Trophoblast cell (in vitro differentiated cells and primary cell): ENCODE results near the gene CHRM5.

Experiments used
- DNase-seq, 2 donors: peaks; one replicate each; pipeline ENCODE4 v3.0.0-alpha.2; 2016
- H2AFZ ChIP-seq: 2 replicates; pipeline ENCODE4 v1.6.1; 2013; ENCODE audit warnings: low read length, moderate library complexity, mild to moderate bottlenecking; ENCODE audit not compliant: insufficient read depth, poor library complexity
- H2AK5ac ChIP-seq: 2 replicates; pipeline ENCODE4 v1.6.1; 2013; ENCODE audit warnings: mild to moderate bottlenecking, low read length
- H2BK120ac ChIP-seq: 2 replicates; pipeline ENCODE4 v1.6.1; 2013; ENCODE audit warnings: low read length, mild to moderate bottlenecking, moderate library complexity; ENCODE audit not compliant: insufficient read depth, poor library complexity
- H2BK12ac ChIP-seq: 2 replicates; pipeline ENCODE4 v1.6.1; 2013; ENCODE audit warnings: mild to moderate bottlenecking, low read length, moderate library complexity
- H2BK5ac ChIP-seq: 2 replicates; pipeline ENCODE4 v1.6.1; 2013; ENCODE audit warnings: low read length, low read depth, moderate library complexity, mild to moderate bottlenecking; ENCODE audit not compliant: poor library complexity
- H3K14ac ChIP-seq: 2 replicates; pipeline ENCODE4 v1.6.1; 2013; ENCODE audit warnings: mild to moderate bottlenecking, low read length
- H3K18ac ChIP-seq: 2 replicates; pipeline ENCODE4 v1.6.1; 2013; ENCODE audit warnings: mild to moderate bottlenecking, low read length
- H3K23ac ChIP-seq: 2 replicates; pipeline ENCODE4 v1.6.1; 2013; ENCODE audit warnings: low read length
- H3K27ac ChIP-seq: 2 replicates; pipeline ENCODE4 v1.5.1; 2013; ENCODE audit warnings: low read depth, mild to moderate bottlenecking, inconsistent platforms, low read length, moderate library complexity
- H3K27me3 ChIP-seq: 2 replicates; pipeline ENCODE4 v1.6.1; 2013; ENCODE audit warnings: inconsistent platforms, mild to moderate bottlenecking, low read length, moderate library complexity; ENCODE audit not compliant: insufficient read depth
- H3K36me3 ChIP-seq, 2 experiments: 1 replicate in 1 of 2; 2 replicates in 1 of 2; pipeline ENCODE4 v1.6.1; 2013; ENCODE audit warnings: low read length in 2 of 2, mild to moderate bottlenecking in 2 of 2, moderate library complexity in 1 of 2; ENCODE audit not compliant: insufficient read depth in 2 of 2, control insufficient read depth in 1 of 2
- H3K4ac ChIP-seq: 2 replicates; pipeline ENCODE4 v1.6.1; 2013; ENCODE audit warnings: low read depth, mild to moderate bottlenecking, low read length, moderate library complexity
- H3K4me1 ChIP-seq, 2 experiments: 1 replicate in 1 of 2; 2 replicates in 1 of 2; pipeline ENCODE4 v1.6.1; 2013; ENCODE audit warnings: low read length in 2 of 2, mild to moderate bottlenecking in 2 of 2, moderate library complexity in 1 of 2; ENCODE audit not compliant: insufficient read depth in 2 of 2, control insufficient read depth in 1 of 2
- H3K4me2 ChIP-seq: 2 replicates; pipeline ENCODE4 v1.6.1; 2013; ENCODE audit warnings: inconsistent platforms, mild to moderate bottlenecking, low read length, moderate library complexity
- H3K4me3 ChIP-seq: 2 replicates; pipeline ENCODE4 v1.5.1; 2013; ENCODE audit warnings: mild to moderate bottlenecking, low read depth, low read length, inconsistent platforms
- H3K79me1 ChIP-seq: one replicate; pipeline ENCODE4 v1.6.1; 2013; ENCODE audit warnings: low read length
- H3K79me2 ChIP-seq: 2 replicates; pipeline ENCODE4 v1.6.1; 2013; ENCODE audit warnings: low read length, mild to moderate bottlenecking; ENCODE audit not compliant: control insufficient read depth, insufficient read depth, poor library complexity
- H3K9ac ChIP-seq: 2 replicates; pipeline ENCODE4 v1.6.1; 2013; ENCODE audit warnings: mild to moderate bottlenecking, low read length
- H3K9me3 ChIP-seq: 2 replicates; pipeline ENCODE4 v1.6.1; 2013; ENCODE audit warnings: low read depth, mild to moderate bottlenecking, control low read depth, inconsistent platforms, low read length; ENCODE audit not compliant: insufficient read depth
- H4K12ac ChIP-seq: 2 replicates; pipeline ENCODE4 v1.6.1; 2013; ENCODE audit warnings: low read depth, mild to moderate bottlenecking, low read length, moderate library complexity
- H4K8ac ChIP-seq: 2 replicates; pipeline ENCODE4 v1.6.1; 2013; ENCODE audit warnings: low read depth, mild to moderate bottlenecking, low read length, moderate library complexity
- H4K91ac ChIP-seq: one replicate; pipeline ENCODE4 v1.6.1; 2013; ENCODE audit warnings: low read depth, mild to moderate bottlenecking, low read length, moderate library complexity
- WGBS: extraction: QIAGEN DNeasy Blood & Tissue Kit; methylation state at CpG from one replicate; pipeline ENCODE4 v1.1.7; 2013; ENCODE audit warnings: missing lambda C conversion rate; ENCODE audit not compliant: insufficient read length, insufficient coverage; ENCODE audit errors: extremely low coverage; 5-methylcytosine and 5-hydroxymethylcytosine counted together

The CHRM5 gene

DNA sequence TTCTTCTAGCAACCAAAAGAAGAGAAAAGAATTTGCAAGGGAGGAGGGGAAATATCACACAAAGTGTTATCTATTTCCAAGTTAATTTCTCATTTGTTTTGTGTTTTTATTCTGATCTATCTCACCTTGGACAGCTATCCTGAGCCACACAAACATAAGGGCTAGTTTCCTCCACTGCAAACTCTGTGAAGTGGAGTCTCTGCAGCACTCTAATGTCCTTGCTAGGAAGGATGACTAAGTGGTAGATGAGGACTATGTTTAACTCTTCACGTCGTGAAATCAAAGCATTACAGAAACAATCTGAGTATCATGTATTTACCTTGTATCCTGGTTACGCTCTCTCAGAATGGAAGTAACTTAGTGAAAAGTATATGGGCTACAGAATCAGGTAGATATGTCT is 33.9 kb upstream of the CHRM5 start:
- Histone ChIP-seq H3K36me3 (no peaks in the 10 kb centered on the region), H3K79me1 (no peaks in the 10 kb centered on the region), H4K12ac (no peak overlapping the region), H2AFZ (no peak overlapping the region), H2BK120ac (no peak overlapping the region), H3K4ac (no peak overlapping the region), H3K9ac (no peak overlapping the region), H3K79me2 (no peaks in the 10 kb centered on the region), H3K14ac (no peak overlapping the region), H2AK5ac (no peak overlapping the region), H3K4me1 (no peaks in the 10 kb centered on the region), H3K18ac (no peak overlapping the region), H2BK12ac (no peak overlapping the region), H4K8ac (no peak overlapping the region), H4K91ac (no peak overlapping the region), H3K4me3 (no peak overlapping the region), H3K9me3 (no peaks in the 10 kb centered on the region), H3K27me3 (no peaks in the 10 kb centered on the region), H2BK5ac (no peak overlapping the region), H3K4me2 (no peak overlapping the region), H3K27ac (no peak overlapping the region), H3K23ac (no peak overlapping the region)
- WGBS = no CpG with 5 or more reads among the region's 3 CpGs
- no peak for DNase-seq

DNA sequence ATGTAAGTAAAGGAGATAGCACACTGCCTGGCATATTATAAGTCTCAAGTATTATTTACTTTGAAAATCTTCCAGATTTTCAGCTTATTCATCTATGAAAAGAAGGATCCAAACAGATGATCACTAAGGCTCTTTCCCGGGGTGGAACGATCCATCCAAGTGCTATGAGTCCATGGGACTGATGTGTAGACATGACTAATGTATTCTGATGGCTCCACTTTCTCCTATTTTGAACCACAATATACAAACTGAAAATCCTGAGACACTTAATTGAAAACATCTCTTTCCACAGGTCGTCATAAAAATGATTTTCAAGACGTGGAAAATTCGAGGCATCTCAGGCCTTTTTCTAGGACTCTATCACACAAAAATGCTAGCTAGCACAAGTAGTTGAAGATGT is 33.4 kb upstream of the CHRM5 start:
- no peak overlapping the region for H2AK5ac ChIP-seq

DNA sequence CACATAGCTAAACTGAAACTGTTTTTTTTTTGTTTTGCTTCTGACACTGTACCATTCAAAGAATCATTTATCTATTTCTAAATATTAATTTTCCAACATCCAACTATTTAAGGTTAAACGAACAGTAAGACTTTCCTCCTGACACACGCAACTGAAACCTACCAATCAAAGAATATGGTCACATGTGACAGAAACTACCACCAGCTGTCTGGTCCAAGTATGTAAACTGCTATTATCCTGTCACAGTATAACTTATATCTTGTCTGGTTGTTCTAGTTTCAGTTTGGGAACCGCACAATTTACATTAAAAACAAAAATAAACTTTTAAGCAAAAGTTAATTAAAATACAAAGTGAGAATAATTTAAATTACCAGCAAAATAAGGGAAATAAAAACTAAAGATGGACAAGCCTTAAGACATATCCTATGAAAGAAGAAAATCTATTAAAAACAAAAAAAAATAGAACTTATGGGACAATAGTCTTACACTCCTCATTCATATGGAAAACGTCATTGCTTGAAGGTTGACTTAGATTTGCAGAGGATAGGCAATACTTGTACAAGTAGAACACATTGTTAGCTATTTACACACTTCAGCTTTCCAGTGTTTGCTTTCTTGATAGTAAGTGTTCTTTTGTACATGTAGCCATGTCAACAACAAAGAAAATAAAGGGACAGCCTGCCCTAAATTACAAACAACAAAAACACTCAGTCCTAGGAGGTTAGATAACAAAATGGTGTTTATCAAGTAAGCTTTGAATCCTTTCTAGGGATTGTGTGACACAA is 26.8 kb upstream of the CHRM5 start:
- H3K23ac ChIP-seq = no peak overlapping the region
- H3K4me2 ChIP-seq = no peak overlapping the region
- no peak overlapping the region for H2AFZ ChIP-seq
- no peaks in the 10 kb centered on the region for H3K79me2 ChIP-seq
- H2BK12ac ChIP-seq = no peak overlapping the region
- H3K27me3 ChIP-seq = no peaks in the 10 kb centered on the region
- H4K8ac ChIP-seq = no peak overlapping the region
- no peak overlapping the region for H2BK120ac ChIP-seq
- no peak overlapping the region for H4K12ac ChIP-seq
- H3K4ac ChIP-seq = no peak overlapping the region
- no peak overlapping the region for H2AK5ac ChIP-seq
- H3K79me1 ChIP-seq = no peaks in the 10 kb centered on the region
- H3K4me3 ChIP-seq = no peak overlapping the region
- H3K36me3 ChIP-seq = no peaks in the 10 kb centered on the region
- no peak overlapping the region for H3K18ac ChIP-seq
- H3K9me3 ChIP-seq = peaks cover 1% of the 10 kb centered on the region
- H3K14ac ChIP-seq = no peak overlapping the region
- H3K4me1 ChIP-seq = no peaks in the 10 kb centered on the region
- no peak overlapping the region for H4K91ac ChIP-seq
- DNase-seq = no peak
- no peak overlapping the region for H3K27ac ChIP-seq
- WGBS = 100% methylated on average over 1 of the region's 4 CpGs
- H3K9ac ChIP-seq = no peak overlapping the region
- no peak overlapping the region for H2BK5ac ChIP-seq

More for the DNA sequence above, 33.4 kb upstream of the CHRM5 start:
- H4K8ac ChIP-seq = no peak overlapping the region
- H2AFZ ChIP-seq = no peak overlapping the region
- no peak overlapping the region for H4K12ac ChIP-seq
- H3K4me1 ChIP-seq = no peaks in the 10 kb centered on the region
- H2BK120ac ChIP-seq = no peak overlapping the region
- no peaks in the 10 kb centered on the region for H3K79me1 ChIP-seq
- H3K4ac ChIP-seq = no peak overlapping the region
- no peak overlapping the region for H3K23ac ChIP-seq
- H3K36me3 ChIP-seq = no peaks in the 10 kb centered on the region
- H3K27ac ChIP-seq = no peak overlapping the region
- H3K9ac ChIP-seq = no peak overlapping the region
- DNase-seq = no peak
- H2BK5ac ChIP-seq = no peak overlapping the region
- no peaks in the 10 kb centered on the region for H3K9me3 ChIP-seq
- H2BK12ac ChIP-seq = no peak overlapping the region
- no peak overlapping the region for H4K91ac ChIP-seq
- no CpG with 5 or more reads among the region's 5 CpGs for WGBS
- no peaks in the 10 kb centered on the region for H3K79me2 ChIP-seq
- no peak overlapping the region for H3K14ac ChIP-seq
- H3K18ac ChIP-seq = no peak overlapping the region
- no peaks in the 10 kb centered on the region for H3K27me3 ChIP-seq
- no peak overlapping the region for H3K4me2 ChIP-seq
- H3K4me3 ChIP-seq = no peak overlapping the region

DNA sequence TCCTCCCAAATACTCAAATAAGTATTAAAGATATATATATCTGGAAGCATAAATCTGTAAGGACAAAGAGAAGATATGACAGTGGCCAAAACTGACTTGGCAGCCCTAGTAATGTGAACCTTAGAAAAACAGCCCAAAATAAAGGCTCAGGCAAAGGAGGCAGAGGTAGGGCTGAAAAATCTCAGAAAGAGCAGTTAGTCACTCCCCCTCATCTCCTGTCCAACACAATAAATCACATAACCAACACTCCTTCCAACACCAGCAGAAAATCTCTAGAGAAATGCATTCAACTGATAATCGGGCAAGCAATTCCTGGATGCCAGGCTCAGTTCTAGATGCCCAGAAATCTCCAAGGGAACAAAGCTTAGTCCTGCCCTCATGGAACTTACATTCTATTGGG is 22.1 kb upstream of the CHRM5 start:
- no peaks in the 10 kb centered on the region for H3K4me1 ChIP-seq
- H3K4ac ChIP-seq = no peak overlapping the region
- no peaks in the 10 kb centered on the region for H3K79me2 ChIP-seq
- no CpG with 5 or more reads among the region's 1 CpG for WGBS
- H3K4me2 ChIP-seq = no peak overlapping the region
- no peak overlapping the region for H3K14ac ChIP-seq
- DNase-seq = no peak
- no peak overlapping the region for H2AFZ ChIP-seq
- H4K8ac ChIP-seq = no peak overlapping the region
- H4K12ac ChIP-seq = no peak overlapping the region
- H3K4me3 ChIP-seq = no peak overlapping the region
- no peak overlapping the region for H3K9ac ChIP-seq
- peaks cover 4% of the 10 kb centered on the region for H3K9me3 ChIP-seq
- H2BK120ac ChIP-seq = no peak overlapping the region
- H3K36me3 ChIP-seq = no peaks in the 10 kb centered on the region
- H2BK12ac ChIP-seq = no peak overlapping the region
- H3K27me3 ChIP-seq = no peaks in the 10 kb centered on the region
- no peak overlapping the region for H3K23ac ChIP-seq
- H3K27ac ChIP-seq = no peak overlapping the region
- no peaks in the 10 kb centered on the region for H3K79me1 ChIP-seq
- H3K18ac ChIP-seq = no peak overlapping the region
- H2AK5ac ChIP-seq = no peak overlapping the region
- no peak overlapping the region for H4K91ac ChIP-seq
- no peak overlapping the region for H2BK5ac ChIP-seq
